Measurements from ENCODE around the gene LRMDA.

- TF ChIP-seq CTCF (IDR thresholded peaks at IDR 0.05) (no peak), EZH2 (IDR thresholded peaks at IDR 0.05; ENCODE audit: borderline replicate concordance, insufficient read depth, low read depth, low read length, poor library complexity, severe bottlenecking) (no peak)
Measured at GRCh38 chr10:76067447-76067846, 636.0 kb downstream of the LRMDA start.
